Stimulated activated CD4-positive, alpha-beta T cell treated with anti-CD3 and anti-CD28 coated beads, Interleukin-1b, Interleukin-23, amount 100 ng/mL, for 48 hours (primary cell): ENCODE measurements around the gene CCDC102A.

Experiments
- DNase-seq: peaks from one replicate; pipeline ENCODE4 v3.0.0-alpha.2; 2020

Gene CCDC102A

DNA sequence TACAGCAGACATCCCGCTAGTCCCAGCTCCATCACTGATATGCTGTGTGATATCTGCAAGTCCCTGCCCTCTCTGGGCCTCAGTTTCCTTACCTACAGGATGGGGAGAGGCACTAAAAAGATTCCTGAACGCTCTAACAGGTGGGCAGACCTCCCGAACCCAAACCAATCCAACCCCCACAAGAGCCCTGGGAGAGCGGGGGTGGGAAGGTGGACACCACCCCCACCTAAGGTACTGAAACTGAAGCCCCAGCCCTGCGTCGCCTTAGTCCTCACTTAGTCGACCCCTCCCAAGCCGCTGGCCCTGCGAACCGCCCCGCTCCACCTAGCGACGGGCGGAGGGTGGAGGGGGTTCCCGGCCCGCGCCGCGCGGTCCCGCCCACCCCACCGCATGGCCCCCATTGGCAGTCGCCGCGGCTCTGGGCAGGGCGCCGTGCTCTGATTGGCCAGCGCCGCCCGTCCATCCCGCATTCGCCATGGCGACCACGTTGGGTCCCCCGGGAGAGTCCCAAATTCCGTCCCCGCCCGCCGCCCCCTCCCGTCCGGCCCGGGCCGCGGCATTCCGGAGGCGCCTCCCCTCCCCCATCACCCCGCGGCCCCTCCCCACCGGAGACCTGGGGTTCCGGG lies 578 bp downstream of the CCDC102A start:
- DNase-seq: peak; percentile 92

DNA sequence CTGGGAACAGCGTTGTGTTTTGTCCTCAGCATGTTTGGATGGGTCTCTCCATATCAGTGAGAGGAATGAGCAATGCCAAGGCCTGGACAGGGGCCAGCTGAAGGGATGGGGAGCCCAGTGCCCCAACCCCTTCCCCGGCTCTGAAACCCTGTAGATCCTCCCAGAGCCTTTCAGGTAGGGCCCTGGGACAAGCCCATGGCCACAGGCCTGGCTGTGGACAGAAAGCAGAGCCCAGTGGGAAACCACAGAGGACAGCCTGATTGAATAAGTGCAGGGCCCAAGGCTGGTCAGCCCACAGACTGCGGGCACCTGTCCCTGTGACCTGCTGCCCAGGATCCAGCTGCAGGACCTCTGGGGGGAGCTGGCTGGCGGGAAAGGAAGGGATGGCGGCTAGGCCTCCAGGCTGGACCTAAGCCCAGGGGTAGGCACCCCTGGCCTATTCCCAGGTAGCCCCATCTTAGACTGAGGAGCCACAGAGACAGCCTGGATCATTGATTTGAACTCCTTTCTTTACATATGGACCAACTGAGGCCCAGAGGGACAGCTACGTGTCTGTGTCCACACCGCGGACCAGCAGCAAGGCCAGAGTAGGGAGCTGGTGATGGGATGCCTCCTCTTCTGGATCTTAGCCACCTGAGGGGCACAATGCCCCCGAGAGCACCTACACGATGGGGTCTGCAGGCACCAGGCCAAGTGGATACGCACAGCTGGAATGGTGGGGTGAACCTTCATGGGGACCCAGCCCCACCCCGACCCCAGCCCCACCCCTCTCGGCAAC lies 1.3 kb downstream of the CCDC102A start:
- no peak for DNase-seq

DNA sequence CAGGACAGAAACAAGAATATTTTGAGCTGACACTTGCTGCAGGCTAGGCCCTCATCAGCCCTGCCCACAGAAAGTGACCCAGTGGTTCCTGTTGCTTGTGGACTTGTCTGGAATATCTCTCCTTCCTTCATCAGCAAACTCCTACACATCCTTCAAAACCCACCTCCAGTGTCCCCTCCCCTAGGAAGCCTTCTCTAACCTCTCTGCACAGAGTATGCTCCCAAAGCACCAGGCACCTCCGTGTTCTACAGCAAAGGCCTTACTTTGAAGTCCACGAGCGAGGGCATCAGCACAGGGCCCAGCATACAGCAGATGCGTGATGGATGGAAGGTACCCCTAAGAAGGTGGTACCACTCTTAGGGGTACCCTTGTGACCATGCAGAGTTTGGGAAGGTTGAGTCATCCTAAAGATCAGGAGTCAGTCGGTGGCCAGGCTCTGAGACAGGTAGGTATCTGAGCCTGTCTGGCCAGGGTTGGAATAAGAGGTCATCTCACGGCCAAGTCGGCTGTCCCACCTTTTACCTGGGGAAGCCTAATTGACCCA lies 2.0 kb downstream of the CCDC102A start:
- DNase-seq: no peak

DNA sequence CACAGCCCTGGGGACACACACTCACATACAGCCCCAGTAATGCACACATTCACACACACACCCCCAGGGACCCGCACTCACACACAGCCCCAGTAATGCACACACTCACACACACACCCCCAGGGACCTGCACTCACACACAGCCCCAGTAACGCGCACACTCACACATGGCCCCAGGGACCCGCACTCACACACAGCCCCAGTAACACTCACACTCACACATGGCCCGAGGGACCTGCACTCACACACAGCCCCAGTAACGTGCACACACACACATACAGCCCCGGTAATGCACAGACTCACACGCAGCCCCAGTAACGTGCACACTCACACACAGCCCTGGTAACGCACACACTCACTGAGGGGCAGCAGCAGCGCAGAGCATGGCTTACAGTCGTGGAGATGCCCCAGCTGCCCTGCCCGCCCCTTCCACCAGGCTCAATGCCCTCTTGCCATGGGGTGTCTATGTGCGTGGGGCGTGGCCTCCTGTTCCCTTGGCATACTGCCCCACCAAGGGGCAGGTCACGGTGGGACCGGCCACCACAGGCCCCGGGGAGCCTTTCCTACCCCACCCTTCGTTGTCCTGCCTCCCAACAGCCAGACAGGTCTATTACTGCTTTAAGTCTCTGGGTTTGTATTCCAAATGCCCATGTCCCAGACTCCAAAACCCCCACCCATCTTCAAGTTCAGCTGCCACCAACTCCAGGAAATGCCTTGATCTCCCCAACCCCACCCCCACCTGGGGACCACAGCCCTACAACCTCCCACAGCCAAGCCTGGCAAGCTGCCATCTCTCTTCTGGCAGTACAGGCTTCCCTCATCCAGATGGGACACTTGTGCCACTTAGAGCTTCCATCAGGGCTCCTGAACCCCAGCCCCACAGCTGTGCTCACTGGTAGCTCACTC lies 2.7 kb downstream of the CCDC102A start:
- DNase-seq: no peak

DNA sequence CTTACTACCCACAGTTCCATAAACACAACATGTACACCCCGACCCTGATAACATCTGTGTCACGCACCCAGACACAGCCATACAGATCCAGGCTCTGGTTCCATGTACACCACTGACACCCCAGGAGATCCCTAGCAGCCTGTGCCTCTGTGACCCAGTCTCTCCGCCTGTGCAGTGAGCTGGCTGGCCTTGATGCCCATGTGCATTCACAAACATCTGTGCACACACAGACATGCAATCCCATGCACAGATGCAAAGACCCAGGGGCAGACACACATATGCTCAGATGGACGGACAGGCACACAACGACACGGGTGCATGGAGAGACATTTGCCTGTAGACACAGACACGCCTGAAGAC lies 4.1 kb downstream of the CCDC102A start:
- DNase-seq: no peak

DNA sequence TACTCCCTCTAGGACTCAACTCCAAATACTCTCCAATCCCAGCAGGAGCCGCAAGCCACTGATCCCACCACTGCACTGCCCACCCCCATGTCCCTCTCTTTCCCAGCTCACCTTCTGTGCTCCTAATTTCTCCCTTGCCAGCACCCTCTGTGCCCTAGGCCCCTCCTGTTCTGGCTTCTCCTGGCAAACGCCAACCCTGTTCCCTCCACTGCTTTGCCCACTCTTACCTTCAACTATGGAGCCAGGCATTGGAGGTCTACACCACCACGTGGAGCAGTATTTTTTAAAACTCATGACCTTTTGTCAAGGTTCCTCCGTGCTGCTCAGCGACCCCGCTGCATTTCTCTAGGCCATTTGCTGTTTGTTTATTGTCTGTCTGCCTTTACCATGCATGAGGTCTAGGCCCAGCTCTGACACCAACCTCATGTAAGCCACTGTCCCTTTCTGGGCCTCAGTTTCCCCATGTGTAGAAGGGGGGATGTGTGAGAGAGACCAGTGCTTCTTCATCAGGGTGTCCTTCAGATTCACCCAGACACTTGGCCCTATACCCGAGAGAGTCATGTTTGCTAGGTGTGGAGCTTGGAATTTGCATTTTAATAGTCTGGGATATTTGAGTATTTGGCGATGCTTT lies 4.6 kb downstream of the CCDC102A start:
- DNase-seq: no peak

DNA sequence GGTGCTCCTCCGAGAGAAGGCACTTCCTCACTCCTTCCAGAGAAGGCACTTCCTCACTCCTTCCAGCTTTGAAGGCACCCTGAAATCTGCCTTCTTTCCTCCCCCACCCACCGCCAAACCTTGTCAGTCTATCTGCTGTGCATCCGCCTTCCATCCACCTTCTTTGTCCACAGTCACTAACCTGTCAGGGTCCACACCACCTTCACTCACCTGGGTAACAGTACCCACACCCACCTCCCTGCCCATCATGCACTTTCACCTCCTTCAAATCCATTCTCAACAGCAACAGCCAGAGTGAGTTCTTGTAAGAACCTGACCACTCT lies 5.2 kb downstream of the CCDC102A start:
- no peak for DNase-seq

DNA sequence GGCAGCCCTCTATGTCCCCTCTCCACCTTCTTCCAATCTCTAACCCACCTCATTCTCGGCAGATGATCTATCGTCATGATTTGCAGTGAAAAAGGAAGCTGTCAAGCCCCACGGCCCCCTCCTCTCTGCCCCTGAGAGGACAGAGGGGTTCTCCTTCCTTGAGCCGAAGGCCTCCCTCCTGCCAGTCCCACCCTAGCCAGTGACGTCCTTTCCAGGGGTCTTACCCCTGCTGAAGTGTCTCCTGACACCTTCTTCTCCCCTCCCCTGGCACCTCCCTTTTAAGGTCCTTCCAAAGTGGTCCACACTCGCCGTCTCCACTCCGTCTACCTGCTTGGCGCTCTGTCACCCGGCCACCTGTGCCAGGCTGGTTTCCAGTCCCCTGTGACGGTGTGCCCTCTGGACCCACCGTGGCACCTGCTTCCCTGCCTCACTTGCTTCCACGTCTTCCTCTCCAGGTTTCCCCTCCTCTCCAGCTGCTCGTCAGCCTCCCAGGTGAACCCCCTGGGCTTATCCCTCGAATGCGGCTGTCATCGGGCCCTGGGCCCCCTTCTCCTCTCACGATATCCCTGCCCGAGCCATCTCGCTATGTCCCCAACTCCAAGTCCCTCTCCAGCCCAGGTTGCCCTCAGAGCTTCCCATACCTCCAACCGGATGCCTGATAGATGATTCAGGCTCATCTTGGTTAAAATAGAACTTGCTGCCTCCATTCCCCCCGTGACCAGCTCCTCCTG lies 5.7 kb downstream of the CCDC102A start:
- no peak for DNase-seq

DNA sequence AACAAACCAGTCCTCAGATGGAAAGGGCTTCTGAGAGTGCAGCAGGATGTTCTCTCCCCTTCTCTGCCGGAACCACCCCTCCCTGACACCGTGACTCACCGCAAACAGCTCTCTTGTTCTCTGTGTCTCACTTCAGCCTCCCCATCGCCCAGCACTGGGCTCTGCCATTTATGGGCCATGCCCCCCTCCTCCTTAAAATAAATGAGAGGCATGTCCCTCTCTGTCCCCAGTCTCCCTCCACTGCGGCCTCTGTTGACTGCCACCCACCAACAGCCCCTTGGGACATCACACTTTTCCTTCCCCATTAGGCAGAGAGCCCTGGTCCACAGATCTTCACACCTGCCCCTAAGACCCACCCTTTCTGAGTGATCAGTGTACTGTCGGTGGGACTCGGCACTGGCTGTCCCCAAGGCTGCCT lies 6.3 kb downstream of the CCDC102A start:
- DNase-seq: peak; percentile 73

DNA sequence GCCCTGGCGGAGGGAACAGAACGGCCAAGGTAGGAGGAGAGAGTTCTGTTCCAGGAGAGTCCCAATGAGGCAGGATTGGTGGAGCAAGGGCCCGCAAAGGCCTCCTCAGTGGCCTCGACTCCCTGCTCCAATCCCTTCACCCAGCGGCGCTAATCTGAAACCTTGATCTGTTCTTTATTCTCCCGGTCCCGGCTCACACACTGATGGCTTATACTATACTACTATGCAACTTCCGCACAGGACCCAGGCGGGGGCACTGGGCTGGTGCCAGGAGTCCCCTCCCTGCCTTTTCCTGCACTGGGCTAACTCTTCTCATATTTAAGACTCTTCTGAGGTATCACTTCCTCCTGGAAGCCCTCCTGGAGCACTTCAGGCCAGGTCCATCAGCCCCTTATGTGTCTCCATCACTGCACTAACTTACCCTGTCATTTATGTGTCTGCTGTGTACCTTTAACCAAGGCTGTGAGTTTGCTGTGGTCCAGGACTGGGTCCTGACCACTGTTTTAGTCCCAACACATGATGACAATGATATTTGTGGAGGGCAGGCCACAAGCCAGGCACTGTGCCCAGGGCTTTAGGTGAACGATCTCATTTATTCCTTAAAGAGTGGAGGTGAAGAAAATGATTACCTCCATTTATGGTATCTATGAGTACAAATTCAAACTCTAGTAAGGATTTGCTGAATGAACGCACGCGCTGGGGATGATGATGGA lies 6.8 kb downstream of the CCDC102A start:
- no peak for DNase-seq

DNA sequence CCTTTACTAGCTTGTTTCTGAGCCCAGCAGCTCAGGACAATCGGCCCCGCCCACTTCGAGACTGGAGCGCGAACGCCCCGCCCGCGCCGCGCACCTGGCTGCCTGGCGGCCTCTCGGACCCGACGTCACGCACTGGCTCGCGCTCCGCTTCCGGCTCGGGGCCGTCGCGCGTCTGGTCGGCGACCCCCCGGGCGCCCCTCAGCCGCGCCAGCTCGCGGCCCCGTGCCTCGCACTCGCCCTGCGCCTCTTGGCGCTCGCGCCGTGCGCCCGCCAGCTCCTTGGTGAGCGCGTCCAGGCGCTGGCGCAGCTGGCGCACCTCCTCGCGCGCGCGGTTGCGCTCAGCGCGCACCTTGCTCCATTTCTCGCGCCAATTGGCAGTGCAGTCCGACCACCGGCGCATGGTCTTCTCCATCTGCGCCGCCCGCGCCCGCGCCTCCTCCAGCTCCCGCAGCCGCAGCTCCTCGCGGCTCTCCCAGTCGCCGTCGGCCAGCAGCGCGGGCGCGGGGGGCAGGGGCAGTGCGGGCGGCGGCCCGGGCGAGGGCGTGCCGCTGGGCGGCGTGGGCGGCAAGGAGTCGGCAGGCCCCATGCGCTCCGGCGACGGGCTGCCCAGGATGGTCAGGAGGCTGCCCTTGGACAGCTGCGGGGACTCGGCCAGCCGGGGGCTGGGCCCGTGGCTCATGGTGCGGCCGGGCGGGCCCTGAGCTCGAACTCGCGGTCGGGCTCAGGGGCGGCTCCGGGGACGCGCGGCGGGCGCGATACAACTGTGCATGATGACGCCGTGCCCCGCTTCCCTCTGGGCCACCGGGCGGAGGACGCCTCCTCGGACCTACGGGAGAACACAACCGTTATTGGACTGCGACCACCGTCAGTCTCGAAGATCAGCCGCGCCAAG lies 7.6 kb downstream of the CCDC102A start:
- no peak for DNase-seq

DNA sequence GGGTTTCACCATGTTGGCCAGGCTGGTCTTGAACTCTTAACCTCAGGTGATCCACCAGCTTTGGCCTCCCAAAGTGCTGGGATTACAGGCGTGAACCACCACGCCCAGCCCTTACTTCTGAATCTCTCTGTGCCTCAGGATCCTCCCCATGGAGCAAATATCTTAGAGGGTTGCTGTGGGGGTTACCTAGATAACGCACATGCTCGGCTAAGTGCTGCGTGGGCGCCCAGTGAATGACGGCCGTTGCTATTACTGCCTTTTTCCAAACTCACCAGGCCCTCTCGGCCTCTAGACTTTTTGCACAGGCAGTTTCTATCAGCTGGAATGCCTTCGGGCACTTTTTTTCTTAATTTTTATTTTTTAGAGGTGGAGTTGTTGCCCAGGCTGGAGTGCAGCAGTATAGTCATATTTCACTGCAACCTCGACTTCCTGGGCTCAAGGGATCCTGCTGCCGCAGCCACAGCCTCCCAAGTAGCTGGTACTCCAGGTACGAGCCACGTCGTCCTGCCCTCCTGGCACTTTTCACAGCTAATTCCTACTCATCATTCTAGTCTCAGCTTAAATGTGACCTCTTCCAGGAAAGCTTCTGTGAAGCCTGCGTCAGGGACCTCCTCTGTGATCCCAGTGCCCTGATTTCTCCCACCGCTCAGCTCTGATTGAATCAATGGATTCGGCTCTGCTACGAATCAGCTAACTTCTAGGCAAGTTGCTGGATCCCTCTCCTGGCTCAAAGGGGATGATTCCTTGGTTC lies 8.6 kb downstream of the CCDC102A start:
- no peak for DNase-seq

DNA sequence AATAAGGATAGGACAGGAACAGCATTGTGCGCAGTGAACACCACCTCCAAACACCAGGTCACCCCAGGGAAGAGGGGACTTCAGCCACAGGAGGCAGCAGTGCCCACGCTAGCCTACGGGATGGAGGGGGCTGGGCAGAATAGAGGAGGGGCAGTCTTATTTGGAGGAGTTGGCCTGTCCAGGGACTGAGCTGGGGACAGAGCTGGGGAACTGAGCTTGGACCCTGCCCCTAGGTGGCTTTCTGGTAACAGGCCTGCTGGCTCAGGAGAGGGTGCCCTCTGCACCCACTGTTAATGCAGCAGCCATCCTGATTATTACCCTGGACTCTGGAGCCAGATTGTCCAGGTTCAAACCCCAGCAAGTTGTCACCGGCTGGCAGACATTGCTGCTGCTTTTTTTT lies 9.3 kb downstream of the CCDC102A start:
- no peak for DNase-seq

DNA sequence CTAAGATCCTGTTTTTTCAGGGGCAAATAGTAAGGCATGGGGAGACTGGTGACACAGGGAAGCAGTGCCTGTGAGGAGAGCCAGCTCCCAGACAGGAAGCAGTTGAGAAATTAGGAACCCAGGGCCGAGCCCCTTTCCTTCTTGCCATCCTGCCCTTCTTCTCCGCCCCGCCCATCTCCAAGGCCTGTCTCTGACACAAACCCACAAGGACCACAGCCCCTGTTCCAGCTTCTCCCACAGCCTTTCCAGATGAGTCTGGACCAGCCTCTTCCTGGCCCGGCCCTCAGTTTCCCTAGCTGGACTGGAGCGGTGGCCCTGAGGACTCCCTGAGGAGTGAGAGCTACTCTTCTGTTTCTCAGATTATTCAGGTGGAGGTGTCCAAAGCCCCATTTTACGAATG lies 9.9 kb downstream of the CCDC102A start:
- no peak for DNase-seq

DNA sequence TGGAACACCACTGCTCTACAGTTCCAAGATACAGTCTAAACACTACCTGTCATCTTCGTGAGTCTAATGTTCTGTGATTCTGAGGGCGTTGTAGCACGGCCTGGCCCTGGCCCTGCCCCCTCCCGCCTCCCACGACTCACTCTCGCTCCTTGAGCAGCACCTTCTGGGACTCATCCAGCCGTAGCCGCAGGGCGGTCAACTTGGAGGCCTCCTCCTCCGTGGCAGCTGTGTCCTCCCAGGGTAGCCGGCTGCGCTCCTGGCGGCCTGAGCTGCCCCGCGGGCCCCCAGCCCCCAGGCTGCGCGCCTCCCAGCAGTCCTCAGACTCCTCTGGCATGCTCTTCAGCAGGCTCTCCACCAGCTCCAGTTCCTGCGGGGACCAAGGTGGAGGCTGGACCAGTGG lies 10.6 kb downstream of the CCDC102A start:
- DNase-seq: no peak

DNA sequence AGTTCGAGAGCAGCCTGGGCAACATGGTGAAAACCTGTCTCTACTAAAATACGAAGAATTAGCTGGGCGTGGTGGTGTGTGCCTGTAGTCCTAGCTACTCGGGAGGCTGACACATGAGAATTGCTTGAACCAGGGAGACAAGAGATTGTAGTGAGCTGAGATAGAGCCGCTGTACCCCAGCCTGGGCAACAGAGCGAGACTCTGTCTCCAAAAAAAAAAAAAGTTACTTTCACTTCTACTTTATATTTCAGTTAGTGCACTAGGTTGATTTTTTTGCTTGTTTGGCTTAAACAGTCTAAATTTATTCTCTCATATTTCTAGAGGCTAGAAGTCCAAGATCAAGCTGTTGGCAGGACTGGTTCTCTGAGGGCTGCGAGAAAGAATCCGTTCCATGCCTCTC lies 13.4 kb downstream of the CCDC102A start:
- no peak for DNase-seq

DNA sequence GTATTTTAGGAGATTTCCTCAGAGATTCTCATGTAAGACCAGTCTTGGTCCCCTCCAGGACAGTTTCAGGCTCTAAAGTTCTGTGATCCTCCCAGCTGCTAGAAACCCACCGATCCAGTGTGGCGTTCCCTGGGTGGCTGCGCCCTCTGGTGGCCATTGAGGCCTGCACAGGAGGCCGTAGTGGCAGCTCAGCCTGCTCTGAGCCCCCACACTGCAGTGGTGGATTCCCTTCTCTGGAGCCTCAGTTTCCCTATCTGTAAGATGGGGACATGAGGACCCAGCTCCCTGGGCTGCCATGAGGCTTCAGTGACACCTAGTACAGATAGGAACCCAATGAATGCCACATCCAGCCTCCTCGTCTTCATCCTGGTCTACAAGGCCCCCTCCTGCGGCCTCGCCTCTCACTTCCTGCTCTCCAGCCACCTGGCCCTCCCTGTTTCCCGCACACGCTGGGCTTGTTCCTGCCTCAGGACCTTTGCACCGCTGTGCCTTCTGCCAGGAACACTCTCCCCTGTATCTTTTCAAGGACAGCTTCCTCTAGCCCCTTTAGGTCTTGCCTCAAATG lies 16.5 kb downstream of the CCDC102A start:
- peak; percentile 79 for DNase-seq

DNA sequence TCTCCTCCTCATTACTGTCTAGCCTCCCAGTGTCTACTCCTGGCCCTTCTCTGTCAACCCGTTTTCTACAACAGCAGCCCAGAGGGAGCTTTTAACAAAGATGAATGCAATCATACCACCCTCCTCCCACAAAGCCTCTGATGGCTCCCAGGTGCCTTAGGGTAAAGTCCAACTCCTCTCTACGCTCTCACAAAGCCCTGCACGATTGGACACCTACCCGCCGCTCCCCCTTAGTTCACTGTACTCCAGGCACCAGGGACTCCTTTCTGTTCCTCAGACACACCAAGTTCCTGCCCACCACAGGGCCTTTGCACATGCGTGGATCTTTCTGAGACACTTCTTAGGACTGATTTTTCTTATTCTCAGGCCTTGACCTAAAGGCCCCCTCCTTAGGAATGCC lies 17.4 kb downstream of the CCDC102A start:
- DNase-seq: no peak

DNA sequence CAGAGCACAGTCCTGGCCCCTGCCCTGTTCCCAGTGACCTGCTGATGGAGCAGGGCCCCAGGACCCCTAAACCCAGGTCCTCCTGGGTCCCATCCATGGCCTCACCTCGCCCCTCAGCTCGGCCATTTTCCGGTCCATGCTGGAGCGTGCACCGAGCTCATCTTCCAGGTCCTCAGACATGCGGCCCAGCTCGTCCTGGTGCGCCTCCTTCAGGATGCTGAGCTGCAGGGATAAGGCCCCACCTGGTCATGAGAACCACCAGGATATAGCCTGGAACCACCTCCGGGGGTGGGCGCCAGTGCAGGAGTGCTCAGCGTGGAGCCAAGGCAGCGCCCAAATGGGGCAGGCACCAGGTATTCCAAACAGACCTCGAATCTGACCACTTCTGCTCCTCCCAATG lies 17.9 kb downstream of the CCDC102A start:
- no peak for DNase-seq
